GM23338 (cell line): ENCODE results near the gene SPRED3.

ENCODE experiments used
- CREB1 ChIP-seq: fragments of 250-450 bp; sonication (Bioruptor Pico); IDR thresholded peaks from 2 replicates; pipeline ENCODE4 v1.5.0; 2020; ENCODE audit warnings: low read depth, mild to moderate bottlenecking, moderate library complexity
- CTCF ChIP-seq, 2 experiments: fragments of 200-600 bp in 1 of 2; sonication (generic) in 1 of 2; conservative IDR thresholded peaks; 2 replicates each; pipeline versions ENCODE4 v1.5.1 to v1.6.1; 2016 to 2017; ENCODE audit warnings: antibody characterized with exemption in 2 of 2, low read depth in 2 of 2, mild to moderate bottlenecking in 2 of 2, moderate library complexity in 1 of 2
- ETS1 ChIP-seq: IDR thresholded peaks from 2 replicates; pipeline ENCODE4 v1.6.1; 2016; ENCODE audit warnings: antibody characterized with exemption
- EZH2 ChIP-seq: fragments of 200-600 bp; sonication (generic); IDR thresholded peaks from one replicate; pipeline ENCODE4 v1.8.0; 2017; ENCODE audit warnings: antibody characterized with exemption, mild to moderate bottlenecking, low read depth; ENCODE audit not compliant: unreplicated experiment
- EZH2phosphoT487 ChIP-seq: fragments of 200-600 bp; sonication (generic); IDR thresholded peaks from one replicate; pipeline ENCODE4 v1.8.1; 2018; ENCODE audit warnings: antibody characterized with exemption; ENCODE audit not compliant: unreplicated experiment
- JUNB ChIP-seq: IDR thresholded peaks from one replicate; pipeline ENCODE4 v1.6.1; 2016; ENCODE audit warnings: antibody characterized with exemption; ENCODE audit not compliant: unreplicated experiment
- NANOG ChIP-seq: IDR thresholded peaks from 2 replicates; pipeline ENCODE4 v1.6.1; 2016; ENCODE audit warnings: antibody characterized with exemption, borderline replicate concordance
- POLR2AphosphoS5 ChIP-seq: IDR thresholded peaks from 2 replicates; pipeline ENCODE4 v1.6.1; 2016; ENCODE audit warnings: antibody characterized with exemption, low read depth
- REST ChIP-seq: IDR thresholded peaks from one replicate; pipeline ENCODE4 v1.6.1; 2018; ENCODE audit warnings: antibody characterized with exemption; ENCODE audit not compliant: unreplicated experiment
- STAT1 ChIP-seq: IDR thresholded peaks from one replicate; pipeline ENCODE4 v1.6.1; 2016; ENCODE audit warnings: antibody characterized with exemption; ENCODE audit not compliant: unreplicated experiment
- ZNF114 ChIP-seq: fragments of 250-450 bp; sonication (Bioruptor Pico); IDR thresholded peaks from 2 replicates; pipeline ENCODE4 v1.5.0; 2020; ENCODE audit warnings: mild to moderate bottlenecking, moderate library complexity
- ZNF331 ChIP-seq: fragments of 250-450 bp; sonication (Bioruptor Pico); IDR thresholded peaks from 2 replicates; pipeline ENCODE4 v1.5.0; 2020; ENCODE audit warnings: low read depth, mild to moderate bottlenecking, moderate library complexity
- ZNF462 ChIP-seq: fragments of 250-450 bp; sonication (Bioruptor Pico); IDR thresholded peaks from 2 replicates; pipeline ENCODE4 v1.5.0; 2020; ENCODE audit warnings: mild to moderate bottlenecking, moderate library complexity

GRCh38 chr19:38437295-38437694 is 48.8 kb downstream of the SPRED3 start:
- TF ChIP-seq CTCF (conservative IDR thresholded peaks at IDR 0.05; ENCODE audit: low read depth in 2 of 2) (no peak), EZH2phosphoT487 (no peak), EZH2 (no peak), NANOG (no peak), POLR2AphosphoS5 (no peak), CREB1 (CRISPR knock-in tag) (no peak), ZNF331 (CRISPR knock-in tag) (no peak), ZNF462 (no peak), REST (no peak), ETS1 (no peak), ZNF114 (no peak), STAT1 (no peak), JUNB (no peak)
